GM06990 (cell line): ENCODE results near the gene MAGI2.

Experiments used
- DNase-seq: peaks from one replicate; pipeline ENCODE4 v3.0.0-alpha.2; 2011; ENCODE audit not compliant: insufficient read length; ENCODE audit errors: extremely low read depth
- H3K27me3 ChIP-seq: replicated peaks from 2 replicates; pipeline ENCODE4 v1.6.0; 2011; ENCODE audit warnings: low read length; ENCODE audit not compliant: control insufficient read depth, insufficient read depth
- H3K36me3 ChIP-seq: 2 replicates; pipeline ENCODE4 v1.5.1; 2011; ENCODE audit warnings: low read length; ENCODE audit not compliant: control insufficient read depth, insufficient read depth
- H3K4me3 ChIP-seq: replicated peaks from 2 replicates; pipeline ENCODE4 v1.5.1; 2011; ENCODE audit warnings: low read depth, mild to moderate bottlenecking, control low read depth, low read length
- CTCF ChIP-seq: IDR thresholded peaks from 2 replicates; pipeline ENCODE4 v1.5.1; 2011; ENCODE audit warnings: low read length, control low read depth, mild to moderate bottlenecking, inconsistent platforms; ENCODE audit not compliant: insufficient read depth, poor library complexity, severe bottlenecking

The MAGI2 gene

GRCh38 chr7:78198756-78199155, 1254.7 kb downstream of the MAGI2 start:
- no peak for TF ChIP-seq CTCF
- Histone ChIP-seq H3K4me3 (no peak overlapping the region), H3K36me3 (no peaks in the 10 kb centered on the region), H3K27me3 (no peaks in the 10 kb centered on the region)
- no peak for DNase-seq

GRCh38 chr7:78197447-78197846, 1256.0 kb downstream of the MAGI2 start:
- Histone ChIP-seq H3K27me3 (no peaks in the 10 kb centered on the region), H3K36me3 (no peaks in the 10 kb centered on the region), H3K4me3 (no peak overlapping the region)
- no peak for DNase-seq
- no peak for TF ChIP-seq CTCF

- no peak for TF ChIP-seq CTCF
- no peak overlapping the region for H3K4me3 ChIP-seq
- no peak for DNase-seq
- no peaks in the 10 kb centered on the region for H3K36me3 ChIP-seq
- no peaks in the 10 kb centered on the region for H3K27me3 ChIP-seq
These were observed 1258.2 kb downstream of the MAGI2 start for GRCh38 chr7:78195281-78195680.

GRCh38 chr7:78194611-78195010, 1258.9 kb downstream of the MAGI2 start:
- Histone ChIP-seq H3K4me3 (no peak overlapping the region), H3K36me3 (no peaks in the 10 kb centered on the region), H3K27me3 (no peaks in the 10 kb centered on the region)
- DNase-seq: no peak
- no peak for TF ChIP-seq CTCF

- Histone ChIP-seq H3K36me3 (no peaks in the 10 kb centered on the region), H3K27me3 (no peaks in the 10 kb centered on the region), H3K4me3 (no peak overlapping the region)
- no peak for DNase-seq
- no peak for TF ChIP-seq CTCF
These were observed 1261.9 kb downstream of the MAGI2 start for GRCh38 chr7:78191475-78192079.

GRCh38 chr7:78189762-78190161, 1263.7 kb downstream of the MAGI2 start:
- Histone ChIP-seq H3K27me3 (no peaks in the 10 kb centered on the region), H3K4me3 (no peak overlapping the region), H3K36me3 (no peaks in the 10 kb centered on the region)
- DNase-seq: no peak
- TF ChIP-seq CTCF: no peak
